ENCODE data around the gene PSAT1. TPM values are rescaled to one million over a fixed set of nuclear protein-coding genes. Genes with fewer than 3 reads are reported as not detected.

PSAT1 gene
- total RNA-seq, 1 donor from 2014 or later, result 46.1 TPM

- no peak for DNase-seq (ENCODE audit: low read depth)
- TF ChIP-seq, protein P1, sequence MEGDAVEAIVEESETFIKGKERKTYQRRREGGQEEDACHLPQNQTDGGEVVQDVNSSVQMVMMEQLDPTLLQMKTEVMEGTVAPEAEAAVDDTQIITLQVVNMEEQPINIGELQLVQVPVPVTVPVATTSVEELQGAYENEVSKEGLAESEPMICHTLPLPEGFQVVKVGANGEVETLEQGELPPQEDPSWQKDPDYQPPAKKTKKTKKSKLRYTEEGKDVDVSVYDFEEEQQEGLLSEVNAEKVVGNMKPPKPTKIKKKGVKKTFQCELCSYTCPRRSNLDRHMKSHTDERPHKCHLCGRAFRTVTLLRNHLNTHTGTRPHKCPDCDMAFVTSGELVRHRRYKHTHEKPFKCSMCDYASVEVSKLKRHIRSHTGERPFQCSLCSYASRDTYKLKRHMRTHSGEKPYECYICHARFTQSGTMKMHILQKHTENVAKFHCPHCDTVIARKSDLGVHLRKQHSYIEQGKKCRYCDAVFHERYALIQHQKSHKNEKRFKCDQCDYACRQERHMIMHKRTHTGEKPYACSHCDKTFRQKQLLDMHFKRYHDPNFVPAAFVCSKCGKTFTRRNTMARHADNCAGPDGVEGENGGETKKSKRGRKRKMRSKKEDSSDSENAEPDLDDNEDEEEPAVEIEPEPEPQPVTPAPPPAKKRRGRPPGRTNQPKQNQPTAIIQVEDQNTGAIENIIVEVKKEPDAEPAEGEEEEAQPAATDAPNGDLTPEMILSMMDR (conservative IDR thresholded peaks at IDR 0.05; ENCODE audit: low read depth, low read length), result no peak
- H3K4me3 ChIP-seq (ENCODE audit: low read depth, low read length), result no peak overlapping the region
Observed at GRCh38 chr9:78306222-78307076, 9.5 kb downstream of the PSAT1 start.

DNA sequence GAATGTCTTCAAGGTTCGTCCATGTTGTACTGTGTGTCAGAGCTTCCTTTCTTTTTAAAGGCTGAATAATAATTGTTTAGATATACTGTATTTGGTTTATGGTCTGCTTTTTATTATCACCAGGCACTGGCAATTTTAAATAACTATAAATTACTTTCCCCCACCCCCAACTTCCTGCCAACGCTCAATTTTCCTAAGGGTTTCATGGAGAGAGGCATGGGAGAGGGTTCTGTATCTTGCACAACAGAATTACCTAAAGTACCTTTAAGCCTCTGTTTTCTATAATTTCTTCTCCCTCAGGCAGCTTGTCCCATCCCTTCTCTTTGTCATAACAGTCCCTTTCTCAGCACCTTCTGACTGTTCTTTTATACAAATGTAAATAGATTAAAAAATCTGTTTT is 10.4 kb downstream of the PSAT1 start:
- TF ChIP-seq, protein P1 (conservative IDR thresholded peaks at IDR 0.05; ENCODE audit: low read depth, low read length), result no peak
- no peak for DNase-seq (ENCODE audit: low read depth)
- no peak overlapping the region for H3K4me3 ChIP-seq (ENCODE audit: low read depth, low read length)

GRCh38 chr9:78309066-78309465 is 12.1 kb downstream of the PSAT1 start:
- DNase-seq (ENCODE audit: low read depth), result no peak
- TF ChIP-seq, protein P1 (conservative IDR thresholded peaks at IDR 0.05; ENCODE audit: low read depth, low read length), result no peak
- H3K4me3 ChIP-seq (ENCODE audit: low read depth, low read length), result no peak overlapping the region

- H3K4me3 ChIP-seq (ENCODE audit: low read depth, low read length), result no peak overlapping the region
- no peak for DNase-seq (ENCODE audit: low read depth)
- TF ChIP-seq, protein P1 (conservative IDR thresholded peaks at IDR 0.05; ENCODE audit: low read depth, low read length), result no peak
Observed at GRCh38 chr9:78311075-78311474, 14.2 kb downstream of the PSAT1 start.

DNA sequence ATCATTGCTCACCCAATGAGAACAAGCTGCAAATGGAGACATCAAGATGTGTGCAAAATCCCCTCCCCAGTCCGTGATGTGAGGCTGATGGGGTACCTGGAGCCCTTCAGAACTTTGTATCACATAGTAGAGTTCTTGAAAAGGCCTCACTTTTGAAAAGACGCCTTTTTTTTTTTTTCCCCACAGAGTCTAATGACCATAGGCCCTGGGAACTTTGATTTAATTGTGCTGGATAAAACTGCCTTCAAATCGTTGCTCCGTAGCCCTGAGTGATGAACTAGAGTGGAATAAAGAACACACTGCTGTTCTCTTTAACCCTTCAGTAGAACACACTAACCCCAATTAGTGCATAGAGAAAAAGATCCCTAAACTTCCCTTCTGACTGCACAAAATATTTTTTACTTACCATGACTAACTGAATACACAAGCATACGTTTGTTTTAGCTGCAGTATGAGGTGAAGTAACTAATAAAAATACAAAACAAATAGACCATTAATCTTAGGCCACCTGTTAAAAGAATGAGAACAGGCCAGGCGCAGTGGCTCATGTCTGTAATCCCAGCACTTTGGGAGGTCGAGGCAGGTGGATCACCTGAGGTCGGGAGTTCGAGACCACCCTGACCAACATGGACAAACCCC is 15.1 kb downstream of the PSAT1 start:
- no peak overlapping the region for H3K4me3 ChIP-seq (ENCODE audit: low read depth, low read length)
- no peak for DNase-seq (ENCODE audit: low read depth)
- TF ChIP-seq, protein P1 (conservative IDR thresholded peaks at IDR 0.05; ENCODE audit: low read depth, low read length), result no peak

DNA sequence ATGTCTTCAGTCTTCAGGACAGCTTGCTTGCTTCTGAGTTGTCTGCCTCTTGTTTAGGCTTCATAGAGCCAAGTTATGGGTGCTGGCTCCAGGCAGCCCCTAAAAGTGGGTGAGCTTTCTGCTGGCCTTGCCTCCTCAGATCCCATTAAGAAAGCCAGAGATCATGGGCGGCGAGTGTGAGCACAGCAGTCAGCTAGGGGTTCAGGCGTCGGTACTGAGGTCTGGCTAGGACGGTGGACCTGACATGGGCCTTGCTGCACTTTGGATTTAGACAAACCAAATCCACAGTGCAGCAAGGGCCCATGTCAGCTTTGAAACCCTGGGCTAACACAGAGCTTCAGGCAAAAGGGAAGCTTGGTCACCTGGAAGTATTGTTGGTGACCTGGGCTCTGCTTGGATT is 17.6 kb downstream of the PSAT1 start:
- no peak overlapping the region for H3K4me3 ChIP-seq (ENCODE audit: low read depth, low read length)
- TF ChIP-seq, protein P1 (conservative IDR thresholded peaks at IDR 0.05; ENCODE audit: low read depth, low read length), result no peak
- no peak for DNase-seq (ENCODE audit: low read depth)

Data from epithelial cell of proximal tubule (primary cell).